Measurements from ENCODE around the gene SPP2.

Gene SPP2, protein sequence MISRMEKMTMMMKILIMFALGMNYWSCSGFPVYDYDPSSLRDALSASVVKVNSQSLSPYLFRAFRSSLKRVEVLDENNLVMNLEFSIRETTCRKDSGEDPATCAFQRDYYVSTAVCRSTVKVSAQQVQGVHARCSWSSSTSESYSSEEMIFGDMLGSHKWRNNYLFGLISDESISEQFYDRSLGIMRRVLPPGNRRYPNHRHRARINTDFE

GRCh38 chr2:234050455-234051135 is at the start of gene SPP2:
Gene SPP2, plus strand, starts transcription at chr2:234050702. Its CDS starts 85 bp downstream, at chr2:234050787.
- no peak for DNase-seq

- no peak for DNase-seq
These were observed 48.9 kb upstream of the SPP2 start for GRCh38 chr2:234001380-234002160.

GRCh38 chr2:234002281-234002680 is 48.2 kb upstream of the SPP2 start:
- no peak for DNase-seq

GRCh38 chr2:234003972-234004617 is 46.4 kb upstream of the SPP2 start:
- no peak for DNase-seq

DNA sequence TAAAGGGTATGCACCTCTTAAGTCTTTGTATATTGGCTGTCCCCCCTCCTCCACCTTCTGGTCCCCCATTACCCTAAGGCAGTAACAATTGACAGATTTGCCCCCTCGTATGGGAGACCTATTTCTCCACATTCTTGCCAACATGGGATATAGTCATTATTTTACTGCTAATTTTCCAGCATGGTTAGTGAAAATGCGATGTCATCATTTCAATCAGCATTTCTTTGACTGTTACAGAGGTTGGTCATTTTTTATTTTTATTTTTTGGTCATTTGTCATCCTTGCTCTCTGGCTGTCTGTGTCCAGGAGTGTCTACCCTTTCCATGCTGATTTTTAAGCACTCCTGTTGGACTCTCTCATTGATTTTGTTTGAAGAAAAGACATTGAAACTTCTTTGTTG is 45.4 kb upstream of the SPP2 start:
- DNase-seq: no peak

DNA sequence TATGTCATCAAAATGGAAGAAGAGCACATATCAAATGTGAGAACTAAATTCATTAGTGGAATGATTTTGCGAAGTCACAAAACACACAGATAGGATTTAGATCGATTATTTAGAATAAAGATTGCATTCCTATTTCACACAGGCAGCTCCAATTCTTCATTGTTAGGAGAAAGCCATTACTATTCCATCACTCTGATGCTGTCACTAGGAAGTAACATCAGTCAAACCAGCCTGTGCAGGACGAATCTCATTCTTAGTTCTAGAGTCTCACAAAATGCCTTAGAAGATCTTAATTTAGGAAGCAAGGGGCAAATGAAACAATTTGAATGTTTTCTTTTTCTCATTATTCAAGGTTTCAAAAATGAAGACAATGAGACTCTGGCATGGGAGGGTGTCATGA is 44.0 kb upstream of the SPP2 start:
- no peak for DNase-seq

DNA sequence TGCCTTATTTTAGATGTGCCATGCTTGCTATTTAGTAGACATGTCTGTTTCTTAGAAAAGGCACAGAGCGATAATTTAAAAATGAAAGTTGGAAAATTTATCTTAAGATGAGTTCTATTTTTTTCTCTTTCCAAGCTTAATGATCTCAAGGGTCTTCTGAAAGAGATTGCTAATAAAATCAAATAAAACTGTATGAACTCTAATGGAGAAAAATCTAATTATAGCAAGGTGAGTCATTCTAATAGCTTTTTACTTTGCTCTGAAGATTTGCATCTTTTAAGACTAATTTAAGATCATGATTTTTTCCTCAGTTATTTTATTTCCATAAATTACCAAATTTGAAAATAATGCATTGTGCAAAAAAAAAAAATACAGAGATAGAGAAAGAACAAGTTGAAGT is 36.1 kb upstream of the SPP2 start:
- DNase-seq: no peak

- no peak for DNase-seq
These were observed 34.6 kb upstream of the SPP2 start for GRCh38 chr2:234015861-234016260.

DNA sequence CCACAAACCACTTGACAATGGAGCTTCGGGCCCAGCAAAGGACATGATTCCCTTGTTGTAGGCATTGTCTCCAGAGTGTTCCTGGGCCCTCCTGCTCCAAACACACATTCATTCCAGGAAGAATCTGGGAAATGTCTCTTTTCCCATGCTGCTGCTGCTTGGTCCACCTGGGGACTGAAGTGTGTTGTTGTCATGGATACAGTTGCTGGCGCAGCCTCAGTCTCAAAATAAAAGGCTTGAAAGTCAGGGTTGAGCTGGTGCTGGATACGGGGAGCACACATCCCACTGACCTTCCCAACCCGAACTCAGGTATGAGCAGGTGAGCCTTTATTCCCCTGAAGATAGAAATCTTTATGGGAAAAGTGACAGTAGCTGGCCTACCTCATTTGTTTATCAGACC is 30.6 kb upstream of the SPP2 start:
- DNase-seq: no peak

- no peak for DNase-seq
These were observed 30.2 kb upstream of the SPP2 start for GRCh38 chr2:234020332-234020731.

DNA sequence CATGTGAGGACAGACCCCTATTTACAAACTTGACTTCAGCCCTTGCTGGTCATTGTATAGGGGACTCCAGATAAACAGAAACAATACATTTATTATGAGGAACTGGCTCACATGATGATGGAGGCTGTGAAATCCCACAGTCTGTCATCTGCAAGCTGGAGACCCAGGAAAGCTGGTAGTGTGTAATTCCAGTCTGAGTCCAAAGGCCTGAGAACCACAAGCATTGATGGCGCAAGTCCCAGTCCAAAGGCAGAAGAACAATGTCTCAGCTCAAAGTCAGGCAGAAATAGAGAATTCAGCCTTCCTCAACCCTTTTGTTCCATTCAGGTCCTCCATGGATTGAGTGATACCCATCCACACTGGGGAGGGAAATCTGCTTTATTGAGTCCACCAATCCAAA is 28.1 kb upstream of the SPP2 start:
- DNase-seq: no peak

DNA sequence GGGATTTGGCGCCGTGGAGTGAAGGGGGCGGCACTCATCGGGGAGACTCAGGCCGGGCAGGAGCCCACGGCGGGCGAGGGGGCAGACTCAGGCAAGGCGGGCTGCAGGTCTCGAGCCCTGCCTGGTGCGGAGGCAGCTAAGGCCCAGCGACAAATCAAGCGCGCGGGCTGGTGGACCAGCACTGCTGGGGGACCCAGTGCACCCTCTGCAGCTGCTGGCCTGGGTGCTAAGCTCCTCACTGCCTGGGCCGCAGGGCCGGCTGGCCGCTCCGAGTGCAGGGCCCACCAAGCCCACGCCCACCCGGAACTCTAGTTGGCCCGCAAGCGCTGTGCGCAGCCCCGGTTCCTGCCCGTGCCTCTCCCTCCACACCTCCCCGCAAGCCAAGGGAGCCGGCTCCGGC is 26.2 kb upstream of the SPP2 start:
- DNase-seq: no peak

DNA sequence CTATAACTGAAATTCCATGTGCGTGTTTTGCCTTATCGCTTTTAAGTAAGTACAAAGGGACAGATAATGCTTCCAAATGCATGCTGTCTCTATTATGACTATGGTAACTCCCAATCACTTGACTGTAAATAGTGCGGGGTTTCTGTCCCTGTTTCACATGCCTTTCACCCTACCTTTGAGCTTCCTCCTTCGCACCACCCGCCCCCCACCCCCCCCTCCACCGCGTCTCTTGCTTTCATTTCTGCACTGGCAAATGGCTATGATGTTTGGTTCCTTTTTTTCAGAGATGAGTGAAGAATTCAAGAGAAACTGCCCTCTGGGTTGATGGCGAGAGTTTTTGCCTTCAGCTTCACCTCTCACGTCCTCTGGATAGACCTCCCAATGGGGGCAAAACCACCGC is 25.0 kb upstream of the SPP2 start:
- DNase-seq: no peak

DNA sequence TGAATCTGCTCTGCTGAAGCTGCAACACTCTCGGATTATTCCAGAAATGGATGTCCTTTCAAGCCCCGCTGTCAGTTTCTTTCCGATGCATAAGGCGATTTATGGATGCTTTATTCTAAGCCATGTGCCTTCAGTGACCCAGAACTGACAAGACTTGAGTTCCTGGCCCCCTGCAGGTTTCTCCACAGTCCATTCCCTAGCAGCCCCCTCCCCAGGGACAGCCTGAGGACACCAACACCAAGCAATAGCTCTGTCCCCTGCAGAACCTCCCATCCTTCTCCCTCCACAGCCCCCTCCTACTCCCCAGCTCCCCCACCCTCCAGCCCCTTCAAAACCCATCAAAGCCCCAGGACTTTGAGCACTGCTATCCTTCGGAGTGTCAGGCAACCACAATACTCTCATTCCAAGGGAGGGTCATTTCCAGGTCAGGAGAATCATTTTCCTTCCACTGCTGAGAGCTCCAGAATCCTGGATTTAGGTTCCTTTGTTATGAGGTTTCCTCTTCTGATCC is 24.6 kb upstream of the SPP2 start:
- DNase-seq: no peak

- no peak for DNase-seq
These were observed 23.7 kb upstream of the SPP2 start for GRCh38 chr2:234026693-234027254.

DNA sequence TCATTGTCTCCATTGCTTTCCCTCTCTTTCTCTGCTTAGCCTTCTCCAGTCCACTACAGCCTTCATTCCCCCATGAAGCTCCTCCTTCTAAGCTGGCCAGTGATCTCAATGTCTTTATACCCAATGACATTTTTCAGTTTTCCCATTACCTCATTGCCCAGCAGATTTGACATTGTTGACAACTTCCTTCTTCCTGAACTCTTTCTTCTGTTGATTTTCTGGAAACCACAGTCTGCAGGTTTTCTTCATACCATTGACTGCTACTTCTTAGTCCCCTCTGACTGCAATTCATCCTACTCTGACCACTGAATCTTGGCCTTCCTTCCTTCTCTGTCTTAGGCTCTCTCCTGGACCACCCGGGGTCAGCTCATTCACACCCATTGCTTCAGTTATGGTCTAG is 22.9 kb upstream of the SPP2 start:
- no peak for DNase-seq

GRCh38 chr2:234029150-234029733 is 21.3 kb upstream of the SPP2 start:
- no peak for DNase-seq

GRCh38 chr2:234031207-234031606 is 19.3 kb upstream of the SPP2 start:
- DNase-seq: no peak

- no peak for DNase-seq
These were observed 18.1 kb upstream of the SPP2 start for GRCh38 chr2:234032279-234032856.

GRCh38 chr2:234033174-234033573 is 17.3 kb upstream of the SPP2 start:
- no peak for DNase-seq

DNA sequence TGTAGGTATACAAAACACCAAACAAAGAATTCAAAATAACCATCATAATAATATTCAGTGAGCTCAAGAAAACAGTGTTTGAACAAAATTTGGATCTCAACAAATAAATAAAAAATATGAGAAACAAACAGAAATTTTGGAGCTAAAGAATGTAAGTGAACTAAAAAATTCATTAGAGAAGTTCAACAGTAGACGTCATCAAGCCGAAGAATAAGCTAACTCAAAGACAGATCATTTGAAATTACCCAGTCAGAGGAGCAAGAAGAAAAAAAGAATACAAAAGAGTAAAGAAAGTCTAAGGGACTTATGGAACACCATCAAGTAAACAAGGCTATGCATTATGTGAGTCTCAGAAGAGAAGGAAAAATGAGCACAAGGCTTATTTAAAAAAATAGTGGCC is 16.6 kb upstream of the SPP2 start:
- no peak for DNase-seq

- DNase-seq: no peak
These were observed 12.3 kb upstream of the SPP2 start for GRCh38 chr2:234038076-234038802.
